ENCODE data around the gene ABHD6. TPM values are rescaled to one million over a fixed set of nuclear protein-coding genes. Genes with fewer than 3 reads are reported as not detected.

ABHD6 gene
- total RNA-seq, 4 donors from 2014 or later, result 36.5 to 69.7 (median 51.1) TPM

DNA sequence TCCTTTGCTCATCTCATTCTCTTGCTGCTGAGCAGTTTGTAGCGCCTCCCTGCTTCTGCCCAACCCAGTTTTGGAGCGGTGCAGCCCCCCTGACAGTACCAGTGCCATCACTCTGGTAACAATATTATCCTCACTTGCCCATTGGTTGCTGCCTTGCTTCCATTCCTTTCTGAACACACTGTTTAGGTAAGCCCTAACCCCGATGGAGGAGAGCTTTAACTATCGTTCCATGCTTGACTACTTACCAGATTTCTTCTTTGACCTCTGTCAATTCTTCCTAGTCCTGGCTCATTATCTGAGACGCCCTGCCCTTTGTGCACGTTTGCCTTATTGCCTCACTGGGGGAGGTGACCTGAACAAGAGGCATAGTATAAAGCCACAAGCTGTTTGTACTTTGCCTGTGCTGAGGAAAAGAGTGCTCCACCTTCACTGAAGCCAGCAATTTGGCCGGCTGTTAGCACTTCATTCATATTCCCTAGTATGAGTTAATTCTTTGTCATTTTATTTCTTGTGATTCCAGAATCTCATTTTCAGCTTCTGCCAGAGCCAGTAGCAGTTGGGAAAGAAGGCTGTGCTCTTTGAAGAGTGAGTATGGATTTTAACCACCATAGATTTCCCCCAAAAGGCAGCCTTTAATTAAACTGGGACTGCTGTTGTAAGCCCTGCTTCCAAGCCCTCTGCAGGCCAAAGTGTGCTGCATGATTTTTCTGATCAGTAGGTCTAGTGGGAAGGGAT, 11.9 kb downstream of the ABHD6 start:
- intact Hi-C loops (cut with DNase I; ENCODE audit: low total_unique reads), result no loop called here
- TF ChIP-seq, protein P1, sequence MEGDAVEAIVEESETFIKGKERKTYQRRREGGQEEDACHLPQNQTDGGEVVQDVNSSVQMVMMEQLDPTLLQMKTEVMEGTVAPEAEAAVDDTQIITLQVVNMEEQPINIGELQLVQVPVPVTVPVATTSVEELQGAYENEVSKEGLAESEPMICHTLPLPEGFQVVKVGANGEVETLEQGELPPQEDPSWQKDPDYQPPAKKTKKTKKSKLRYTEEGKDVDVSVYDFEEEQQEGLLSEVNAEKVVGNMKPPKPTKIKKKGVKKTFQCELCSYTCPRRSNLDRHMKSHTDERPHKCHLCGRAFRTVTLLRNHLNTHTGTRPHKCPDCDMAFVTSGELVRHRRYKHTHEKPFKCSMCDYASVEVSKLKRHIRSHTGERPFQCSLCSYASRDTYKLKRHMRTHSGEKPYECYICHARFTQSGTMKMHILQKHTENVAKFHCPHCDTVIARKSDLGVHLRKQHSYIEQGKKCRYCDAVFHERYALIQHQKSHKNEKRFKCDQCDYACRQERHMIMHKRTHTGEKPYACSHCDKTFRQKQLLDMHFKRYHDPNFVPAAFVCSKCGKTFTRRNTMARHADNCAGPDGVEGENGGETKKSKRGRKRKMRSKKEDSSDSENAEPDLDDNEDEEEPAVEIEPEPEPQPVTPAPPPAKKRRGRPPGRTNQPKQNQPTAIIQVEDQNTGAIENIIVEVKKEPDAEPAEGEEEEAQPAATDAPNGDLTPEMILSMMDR (IDR thresholded peaks at IDR 0.05), result no peak
- no peak for TF ChIP-seq POLR2A (IDR thresholded peaks at IDR 0.05)
- WGBS, 2 donors, result 52 to 53% methylated on average over 7 of the region's 7 CpGs
- DNase-seq (ENCODE audit: low spot score in 2 of 2), result no peak
- H3K4me3 ChIP-seq (ENCODE audit: low read depth, poor library complexity, severe bottlenecking), result no peak overlapping the region

DNA sequence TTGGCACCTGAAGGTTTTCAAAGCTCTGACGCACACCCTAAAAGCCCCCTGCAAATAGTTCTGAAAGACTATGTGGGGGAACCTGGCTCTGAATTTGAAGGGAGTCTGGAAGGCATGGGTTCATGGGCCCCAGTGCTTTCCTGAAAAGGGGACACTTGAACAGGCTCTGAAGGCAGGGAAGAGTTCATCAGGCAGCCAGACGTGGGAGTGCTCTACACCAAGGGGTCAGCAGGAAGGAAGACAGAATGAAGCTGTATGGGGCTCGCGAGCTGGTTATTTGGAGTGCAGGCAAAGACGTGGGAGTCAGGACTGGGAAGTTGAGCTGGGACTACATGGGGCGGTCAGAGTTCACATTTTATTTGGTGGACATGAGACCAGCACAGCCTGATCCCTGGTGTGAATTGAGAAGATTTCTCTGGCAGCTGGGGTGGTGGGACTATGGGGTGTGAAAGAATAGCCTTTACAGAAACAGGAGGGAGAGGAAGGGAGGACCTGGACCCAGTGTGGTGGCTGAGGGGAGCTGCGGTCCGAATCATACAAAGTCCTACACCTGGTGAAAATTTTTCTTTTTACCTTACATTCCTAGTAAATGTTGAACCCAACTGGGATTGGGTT, 12.6 kb downstream of the ABHD6 start:
- intact Hi-C loops (cut with DNase I; ENCODE audit: low total_unique reads), result no loop called here
- WGBS, 2 donors, result 81 to 85% methylated on average over 8 of the region's 8 CpGs
- H3K4me3 ChIP-seq (ENCODE audit: low read depth, poor library complexity, severe bottlenecking), result no peak overlapping the region
- TF ChIP-seq, protein P1 (IDR thresholded peaks at IDR 0.05), result no peak
- TF ChIP-seq POLR2A (IDR thresholded peaks at IDR 0.05), result no peak
- no peak for DNase-seq (ENCODE audit: low spot score in 2 of 2)

DNA sequence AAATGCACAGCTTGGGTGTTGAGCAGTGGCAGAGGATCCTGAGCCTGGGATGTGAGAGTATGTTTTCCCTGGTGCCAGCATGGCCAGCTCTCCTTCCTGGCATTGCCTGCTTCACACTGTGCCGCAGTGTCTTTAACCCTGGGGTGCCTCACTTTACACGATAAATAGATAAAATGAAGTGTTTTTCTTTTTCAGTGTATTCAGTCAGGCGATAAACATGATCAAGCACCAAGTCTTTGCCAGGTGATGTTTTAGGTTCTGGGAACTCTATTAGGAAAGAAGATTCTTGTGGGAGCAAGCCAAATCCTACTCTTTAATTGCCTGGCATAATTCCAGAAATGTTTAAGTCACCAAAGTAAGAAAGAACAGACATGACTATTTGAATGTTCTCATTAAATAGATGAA, 14.0 kb downstream of the ABHD6 start:
- intact Hi-C loops (cut with DNase I; ENCODE audit: low total_unique reads), result no loop called here
- TF ChIP-seq, protein P1 (IDR thresholded peaks at IDR 0.05), result no peak
- TF ChIP-seq POLR2A (IDR thresholded peaks at IDR 0.05), result no peak
- 58 to 61% methylated on average over 3 of the region's 3 CpGs for WGBS, 2 donors
- H3K4me3 ChIP-seq (ENCODE audit: low read depth, poor library complexity, severe bottlenecking), result no peak overlapping the region
- no peak for DNase-seq (ENCODE audit: low spot score in 2 of 2)

DNA sequence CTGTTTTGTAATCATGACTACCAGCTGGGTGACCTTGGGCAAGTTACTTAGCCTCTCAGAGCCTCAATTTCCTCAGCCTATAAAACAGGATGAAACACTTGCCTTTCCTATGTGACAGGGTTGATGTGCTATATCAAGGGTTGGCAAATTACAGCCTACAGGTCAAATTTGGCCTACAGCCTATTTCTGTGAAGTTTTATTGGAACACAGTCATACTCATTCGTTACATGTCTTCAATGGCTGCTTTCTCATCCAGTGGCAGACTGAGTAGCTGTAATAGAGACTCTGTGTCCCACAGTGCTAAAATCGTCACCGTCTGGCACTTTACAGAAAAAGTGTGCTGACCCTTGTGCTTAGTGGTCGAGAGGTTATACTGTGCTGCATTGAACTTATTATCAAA, 16.6 kb downstream of the ABHD6 start:
- intact Hi-C loops (cut with DNase I; ENCODE audit: low total_unique reads), result no loop called here
- WGBS, 2 donors, result 81 to 89% methylated on average over 4 of the region's 4 CpGs
- H3K4me3 ChIP-seq (ENCODE audit: low read depth, poor library complexity, severe bottlenecking), result no peak overlapping the region
- no peak for DNase-seq (ENCODE audit: low spot score in 2 of 2)
- TF ChIP-seq POLR2A (IDR thresholded peaks at IDR 0.05), result no peak
- TF ChIP-seq, protein P1 (IDR thresholded peaks at IDR 0.05), result no peak

DNA sequence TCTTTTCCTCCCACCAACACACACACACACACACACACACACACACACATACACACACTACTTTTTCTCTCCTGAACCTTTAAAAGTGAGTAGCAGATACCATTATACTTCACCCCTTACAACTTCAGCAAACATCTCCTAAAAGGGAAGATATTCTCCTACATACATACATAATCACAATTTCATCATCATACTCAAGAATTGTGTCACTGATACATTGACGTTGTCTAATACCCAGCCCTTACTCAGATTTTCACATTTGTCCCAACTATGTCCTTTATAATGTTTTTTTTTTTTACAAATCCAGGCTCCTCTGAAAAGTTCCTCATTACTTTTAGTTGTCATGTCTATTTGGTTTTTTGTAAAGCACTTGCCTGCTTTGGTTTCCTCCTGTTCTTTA, 18.5 kb downstream of the ABHD6 start:
- intact Hi-C loops (cut with DNase I; ENCODE audit: low total_unique reads), result no loop called here
- 76 to 83% methylated on average over 1 of the region's 1 CpG for WGBS, 2 donors
- TF ChIP-seq, protein P1 (IDR thresholded peaks at IDR 0.05), result no peak
- TF ChIP-seq POLR2A (IDR thresholded peaks at IDR 0.05), result no peak
- H3K4me3 ChIP-seq (ENCODE audit: low read depth, poor library complexity, severe bottlenecking), result no peak overlapping the region
- no peak for DNase-seq (ENCODE audit: low spot score in 2 of 2)
